ENCODE data around the gene COQ9.
"Not testable (repeated sequence)": the region's sequence is repeated elsewhere in the genome, so short reads cannot be mapped to it uniquely, and the experiment has no call there.

COQ9 gene

DNA sequence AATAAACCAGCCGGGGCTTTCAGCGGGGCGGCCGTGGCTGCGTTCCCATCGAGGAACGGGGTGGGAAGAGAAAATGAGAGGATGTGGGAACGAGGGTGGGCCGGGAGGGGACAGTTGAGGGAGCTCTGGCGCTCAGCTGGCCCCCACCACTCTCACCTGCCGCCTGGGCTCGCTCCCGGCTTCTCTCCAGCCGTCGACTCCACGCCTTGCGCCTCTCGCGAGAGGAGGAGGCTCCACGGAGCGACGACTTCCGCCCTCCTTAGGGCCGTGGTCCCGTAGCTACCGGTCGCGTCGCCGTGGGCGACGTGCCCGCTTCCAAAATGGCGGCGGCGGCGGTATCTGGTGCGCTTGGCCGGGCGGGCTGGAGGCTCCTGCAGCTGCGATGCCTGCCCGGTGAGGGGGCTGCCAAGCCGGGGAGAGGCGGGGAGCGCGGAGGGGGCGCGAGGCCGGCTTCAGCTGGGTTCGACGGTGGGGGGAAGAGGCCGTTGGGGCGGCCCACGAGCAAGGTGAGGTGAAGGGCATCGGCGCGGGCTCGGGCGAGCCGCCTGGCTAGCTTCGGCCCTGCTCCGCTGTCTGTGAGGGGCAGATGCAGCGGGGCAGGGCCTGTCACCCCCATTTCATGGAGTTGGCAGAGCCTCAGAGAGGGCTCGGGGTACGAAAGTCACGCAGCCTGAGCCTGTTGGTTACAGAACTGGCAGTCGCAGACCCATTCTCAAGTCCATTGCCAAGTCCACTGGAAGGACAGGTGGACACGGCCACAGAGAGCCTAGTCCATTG, at the start of gene COQ9, which contains the start of gene CIAPIN1:
Gene COQ9 (plus strand): TSS at position 294 of the 777 bp plus-strand sequence. CDS start 27 bp downstream, at position 321.
Gene CIAPIN1 (minus strand): TSS at position 200 of the 777 bp plus-strand sequence. CDS start 6,457 bp downstream, outside the sequence.
- peak; percentile 92 to 93 for DNase-seq

GRCh38 chr16:57397493-57397892, 49.8 kb upstream of the COQ9 start:
- not testable (repeated sequence) for DNase-seq

- no peak for DNase-seq
Observed at GRCh38 chr16:57401943-57402640, 45.2 kb upstream of the COQ9 start.

- DNase-seq = peak; percentile 42 to 57
Observed at GRCh38 chr16:57403965-57404817, 43.1 kb upstream of the COQ9 start, which contains the start of gene CCL17. Gene CCL17, plus strand, starts transcription at chr16:57404767. Its CDS starts 9,166 bp downstream, at chr16:57413933.

DNA sequence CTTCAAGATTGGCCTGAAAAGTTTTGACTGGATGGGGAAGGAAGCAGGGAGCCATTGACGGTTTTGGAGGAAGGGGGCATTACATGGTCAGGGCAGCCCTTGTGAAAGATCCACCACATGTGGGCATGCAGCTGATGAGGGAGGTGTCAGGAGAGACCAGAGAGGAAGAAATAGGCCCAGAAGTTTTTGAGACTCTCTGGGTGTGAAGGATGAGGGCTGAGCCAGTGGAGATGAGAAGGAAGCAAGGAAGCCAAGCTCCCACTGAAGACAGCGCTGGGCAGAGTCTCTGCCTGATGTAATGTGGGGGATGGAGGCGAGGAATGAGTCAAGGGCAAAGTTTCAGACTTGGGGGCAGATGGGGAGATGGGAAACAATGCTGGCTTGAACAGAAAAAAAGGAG, 42.2 kb upstream of the COQ9 start:
- peak; percentile 27 to 56 for DNase-seq

DNA sequence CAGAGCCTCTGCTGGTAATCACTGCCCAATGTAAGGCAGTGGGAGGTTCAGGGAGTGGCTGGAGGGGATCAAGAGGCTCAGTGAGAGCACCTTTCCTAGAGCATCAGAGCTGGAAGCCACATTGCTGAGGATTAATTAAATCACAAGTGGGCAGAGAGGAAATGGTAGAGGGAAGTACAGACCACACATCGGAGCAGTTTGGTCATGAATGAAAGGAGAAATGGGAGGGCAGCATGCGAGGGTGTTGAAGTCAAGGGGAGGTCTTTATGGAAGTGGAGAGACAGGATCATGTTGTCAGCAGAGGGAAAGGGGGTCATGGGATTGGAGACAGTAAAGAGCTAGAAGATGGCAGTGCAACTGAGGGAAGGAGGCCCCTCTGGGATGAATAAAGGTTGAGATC, 40.4 kb upstream of the COQ9 start:
- DNase-seq = peak; percentile 51 to 62

DNA sequence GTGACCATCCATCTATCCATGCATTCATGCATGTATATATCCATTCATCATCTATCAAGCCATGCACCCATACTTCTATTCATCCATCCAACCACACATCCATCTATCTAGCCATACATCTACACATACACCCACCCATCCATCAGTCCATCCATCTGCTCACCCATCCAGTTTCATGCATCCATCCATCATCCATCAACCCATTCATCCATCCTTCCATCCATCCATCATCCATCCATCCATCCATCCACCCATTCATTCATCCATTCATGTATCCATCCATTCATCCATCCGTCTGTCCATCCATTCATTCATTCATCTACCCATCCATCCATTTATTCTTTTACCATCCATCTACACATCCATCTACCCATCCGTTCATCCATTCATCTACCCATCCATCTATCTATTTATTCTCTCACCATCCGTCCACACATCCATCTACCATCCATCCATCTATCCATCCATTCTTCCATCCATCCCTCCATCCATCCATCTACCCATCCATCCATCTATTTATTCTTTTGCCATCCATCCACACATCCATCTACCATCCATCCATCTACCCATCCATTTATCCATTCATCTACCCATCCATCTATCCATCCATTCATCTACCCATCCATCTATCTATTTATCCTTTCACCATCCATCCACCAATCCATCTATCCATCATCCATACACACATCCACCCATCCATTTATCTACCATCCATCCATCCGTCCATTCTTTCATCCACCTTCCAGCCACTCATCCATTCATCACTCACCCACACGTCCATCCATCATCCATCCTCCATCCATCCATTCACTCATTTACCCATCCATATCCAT, 39.5 kb upstream of the COQ9 start:
- no peak for DNase-seq

GRCh38 chr16:57409065-57409464, 38.2 kb upstream of the COQ9 start:
- peak in 1 of 2 donors; percentile 23 for DNase-seq

- DNase-seq = peak in 1 of 2 donors; percentile 55
Observed at GRCh38 chr16:57409870-57410587, 37.2 kb upstream of the COQ9 start.

DNA sequence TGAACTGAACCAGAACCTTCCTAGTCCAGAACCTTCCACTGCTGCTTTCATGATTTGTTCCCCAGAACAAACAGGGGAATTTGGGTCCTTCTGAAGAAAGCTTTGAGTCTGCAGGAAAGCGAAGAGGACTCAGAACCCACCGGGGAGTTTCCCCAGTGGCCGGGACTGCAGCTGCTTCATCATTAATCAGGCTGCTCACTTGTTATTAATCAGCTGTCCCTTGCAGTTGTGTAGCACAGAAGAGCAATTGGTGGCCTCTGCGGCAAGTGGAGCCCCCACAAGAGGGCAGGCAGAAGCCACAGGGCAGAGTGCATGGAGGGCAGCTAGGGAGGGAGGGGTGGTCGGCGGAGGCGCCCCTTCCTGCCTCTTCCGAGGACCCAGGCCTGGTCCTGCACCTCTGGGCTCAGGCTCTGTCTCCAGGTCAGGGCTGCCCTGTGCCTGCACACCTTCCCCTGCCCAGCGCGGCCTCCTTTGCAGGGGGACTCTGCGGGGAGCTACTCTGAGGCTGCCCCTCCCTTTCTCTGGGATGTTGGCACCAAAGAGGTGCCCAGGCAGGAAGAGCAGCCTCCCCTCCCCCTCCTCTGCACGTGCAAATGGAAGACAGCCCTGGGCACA, 35.8 kb upstream of the COQ9 start:
- DNase-seq = no peak

GRCh38 chr16:57412584-57412983, 34.7 kb upstream of the COQ9 start:
- DNase-seq = no peak

DNA sequence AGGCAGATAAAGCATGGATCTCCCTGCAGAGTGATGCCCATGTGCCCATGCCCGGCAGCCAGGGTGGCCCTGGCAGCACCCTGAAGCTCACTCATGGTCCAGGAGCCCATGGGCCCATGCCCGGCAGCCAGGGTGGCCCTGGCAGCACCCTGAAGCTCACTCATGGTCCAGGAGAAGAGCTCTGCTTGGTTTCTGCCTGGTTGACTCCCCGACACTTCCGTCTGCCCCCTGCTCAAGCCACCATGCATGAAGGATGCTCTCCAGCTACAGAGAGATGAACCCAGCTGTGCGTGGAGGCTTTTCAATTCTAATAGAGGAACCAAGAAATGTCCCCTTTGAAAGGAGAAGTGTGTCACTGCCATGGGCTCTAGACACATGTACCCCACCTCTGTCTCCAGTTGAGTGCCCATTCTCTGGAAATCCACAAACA, 34.0 kb upstream of the COQ9 start:
- DNase-seq = peak; percentile 23 to 25

DNA sequence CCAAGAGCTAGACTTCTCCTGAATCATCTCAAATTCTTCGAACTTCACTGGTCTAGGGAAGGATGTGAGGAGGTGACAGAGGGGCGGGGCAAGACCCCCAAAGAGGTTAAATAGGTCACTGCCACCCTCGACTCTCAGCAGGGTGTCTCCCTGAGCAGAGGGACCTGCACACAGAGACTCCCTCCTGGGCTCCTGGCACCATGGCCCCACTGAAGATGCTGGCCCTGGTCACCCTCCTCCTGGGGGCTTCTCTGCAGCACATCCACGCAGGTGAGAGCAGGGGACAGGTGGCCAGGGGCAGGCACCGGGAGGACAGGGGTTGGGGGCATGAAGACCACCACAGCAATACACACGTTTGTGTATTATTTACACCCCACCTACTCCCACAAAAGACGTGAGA, 33.5 kb upstream of the COQ9 start:
- DNase-seq = no peak

GRCh38 chr16:57416084-57416483, 31.2 kb upstream of the COQ9 start:
- no peak for DNase-seq

- DNase-seq = no peak
Observed at GRCh38 chr16:57419506-57419905, 27.8 kb upstream of the COQ9 start.

DNA sequence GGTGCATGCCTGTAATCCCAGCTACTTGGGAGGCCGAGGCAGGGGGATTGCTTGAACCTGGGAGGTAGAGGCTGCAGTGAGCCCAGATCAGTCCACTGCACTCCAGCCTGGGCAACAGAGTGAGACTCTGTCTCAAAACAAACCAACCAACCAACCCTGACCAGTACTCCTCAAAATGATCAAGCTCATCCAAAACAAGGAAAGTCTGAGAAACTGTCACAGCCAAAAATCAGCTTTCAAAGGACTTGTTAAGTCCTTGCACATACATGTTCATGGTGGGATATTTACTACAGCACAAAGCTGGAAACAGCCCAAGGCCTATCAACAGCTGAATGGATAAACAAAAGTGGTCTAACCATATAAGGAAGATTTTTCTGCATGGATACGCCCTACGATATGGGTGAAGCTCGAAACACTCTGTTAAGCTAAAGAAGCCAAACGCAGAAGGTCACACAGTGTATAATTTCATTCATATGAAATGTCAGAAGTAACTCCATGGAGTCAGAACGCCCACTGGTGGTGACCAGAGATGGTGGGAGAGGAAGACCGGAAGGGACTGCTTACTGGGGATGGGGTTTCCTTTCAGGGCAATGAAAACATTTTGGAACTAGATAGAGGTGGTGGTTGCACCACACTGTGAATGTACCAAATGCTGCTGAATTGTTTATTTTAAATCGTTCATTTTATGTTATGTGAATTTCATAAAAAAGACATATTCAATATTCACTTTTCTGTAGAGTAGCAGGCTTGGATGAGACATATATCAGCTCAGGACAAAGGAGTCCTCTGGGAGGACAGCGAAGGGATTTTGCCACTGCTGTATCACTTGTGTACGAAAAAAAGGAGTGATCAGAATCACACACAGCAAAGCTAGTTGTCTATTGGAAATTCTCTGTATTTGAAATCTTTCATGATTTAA, 25.0 kb upstream of the COQ9 start:
- DNase-seq = peak; percentile 40 to 56

- DNase-seq = no peak
Observed at GRCh38 chr16:57423152-57423551, 24.1 kb upstream of the COQ9 start.

DNA sequence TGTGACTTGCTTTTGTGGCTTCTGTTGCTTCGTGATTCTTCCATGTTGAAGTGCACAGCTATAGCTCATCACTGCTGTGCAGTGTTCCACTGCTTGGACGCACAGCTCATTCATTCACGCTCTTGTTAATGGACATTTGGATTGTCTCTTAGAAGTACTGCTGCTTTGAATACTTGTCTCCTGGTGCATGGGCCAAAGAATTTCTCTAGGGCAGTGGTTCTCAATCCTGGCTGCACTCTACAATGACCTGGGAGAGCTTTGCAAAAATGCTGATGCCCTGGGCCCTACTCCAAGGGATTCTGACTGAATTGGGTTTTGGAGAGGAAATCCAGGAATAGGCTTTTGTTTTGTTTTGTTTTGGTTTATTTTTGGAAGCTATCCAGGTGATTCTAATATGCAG, 22.7 kb upstream of the COQ9 start:
- no peak for DNase-seq

DNA sequence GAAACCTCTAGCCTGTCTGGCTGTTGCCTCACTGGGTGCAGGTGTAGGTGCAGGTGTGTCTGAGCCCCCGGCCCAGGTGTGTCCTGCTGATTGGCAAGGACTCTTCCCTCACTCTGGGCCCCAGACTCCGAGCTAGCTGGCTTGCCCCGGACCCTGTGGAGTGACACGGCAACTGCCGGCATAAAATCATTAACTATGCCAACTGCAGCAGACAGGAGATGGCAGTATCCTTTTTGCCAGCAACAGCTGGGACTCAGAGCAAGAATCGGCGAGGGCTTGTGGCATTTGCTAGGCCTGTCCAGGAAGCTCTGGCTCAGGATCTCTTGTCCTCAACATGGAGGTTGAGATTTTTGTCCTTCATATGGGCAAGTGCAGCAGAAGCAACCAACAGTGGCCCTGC, 20.9 kb upstream of the COQ9 start:
- no peak for DNase-seq

DNA sequence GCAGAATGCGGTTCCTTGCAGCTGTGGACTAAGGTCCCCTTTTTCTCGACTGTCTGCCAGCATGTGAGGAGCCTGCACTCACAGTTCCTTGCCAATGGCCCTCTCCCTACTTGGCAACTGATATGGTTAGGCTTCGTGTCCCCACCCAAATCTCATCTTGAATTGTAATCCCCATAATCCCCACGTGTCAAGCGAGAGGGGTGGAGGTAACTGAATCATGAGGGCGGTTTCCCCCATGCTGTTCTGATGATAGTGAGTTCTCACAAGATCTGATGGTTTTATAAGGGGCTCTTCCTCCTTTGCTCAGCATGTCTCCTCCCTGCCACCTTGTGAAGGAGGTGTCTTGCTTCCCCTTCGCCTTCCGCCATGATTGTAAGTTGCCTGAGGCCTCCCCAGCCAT, 20.0 kb upstream of the COQ9 start:
- no peak for DNase-seq

Data from inflammatory macrophage treated with lipopolysaccharide for 1 hour (primary cell).